ENCODE results near the gene EXOSC7. TPM values are rescaled to one million over a fixed set of nuclear protein-coding genes. Genes with fewer than 3 reads are reported as not detected.

The EXOSC7 gene
- total RNA-seq, 6 donors from 2014 or later = 35.8 to 55.5 (median 41.1) TPM

GRCh38 chr3:44960387-44961026 is 15.5 kb upstream of the EXOSC7 start:
- no peak for ATAC-seq (ENCODE audit: low FRiP score in 2 of 2)
- WGBS, 2 donors = 92 to 96% methylated on average over 3 of the region's 3 CpGs
- H3K27me3 ChIP-seq = no peaks in the 10 kb centered on the region
- H3K36me3 ChIP-seq = peaks cover 0 to 23% (median 8%) of the 10 kb centered on the region in 4 donors
- DNase-seq = no peak
- peaks cover 33 to 59% (median 41%) of the 10 kb centered on the region in 4 donors for H3K4me1 ChIP-seq
- no peak overlapping the region for H3K27ac ChIP-seq
- H3K4me3 ChIP-seq = no peak overlapping the region
- H3K9me3 ChIP-seq = no peaks in the 10 kb centered on the region
- no peak for TF ChIP-seq POLR2AphosphoS5 (IDR thresholded peaks at IDR 0.05)
- no peak for TF ChIP-seq POLR2A (IDR thresholded peaks at IDR 0.05)
- no peak for TF ChIP-seq CTCF (IDR thresholded peaks at IDR 0.05)
- TF ChIP-seq EP300 (IDR thresholded peaks at IDR 0.05) = no peak

GRCh38 chr3:44961888-44962287 is 14.2 kb upstream of the EXOSC7 start:
- Histone ChIP-seq H3K9me3 (no peaks in the 10 kb centered on the region), H3K4me1 (peaks cover 26 to 53% (median 36%) of the 10 kb centered on the region in 4 donors), H3K27ac (no peak overlapping the region), H3K27me3 (no peaks in the 10 kb centered on the region), H3K36me3 (peaks cover 0 to 23% (median 8%) of the 10 kb centered on the region in 4 donors), H3K4me3 (no peak overlapping the region)
- ATAC-seq (ENCODE audit: low FRiP score in 2 of 2) (no peak), DNase-seq (no peak)
- no peak for TF ChIP-seq POLR2A (IDR thresholded peaks at IDR 0.05)
- TF ChIP-seq POLR2AphosphoS5 (IDR thresholded peaks at IDR 0.05) = no peak
- TF ChIP-seq EP300 (IDR thresholded peaks at IDR 0.05) = no peak
- TF ChIP-seq CTCF (IDR thresholded peaks at IDR 0.05) = no peak
- WGBS, 2 donors = 82 to 84% methylated on average over 3 of the region's 3 CpGs

GRCh38 chr3:44962621-44963393 is 13.2 kb upstream of the EXOSC7 start:
- Histone ChIP-seq H3K27ac (peak overlapping the region in 1 of 4 donors; percentile 9), H3K4me3 (no peak overlapping the region), H3K4me1 (peaks cover 30 to 61% (median 41%) of the 10 kb centered on the region in 4 donors), H3K27me3 (no peaks in the 10 kb centered on the region), H3K9me3 (no peaks in the 10 kb centered on the region), H3K36me3 (peaks cover 0 to 15% (median 8%) of the 10 kb centered on the region in 4 donors)
- WGBS, 2 donors = 68 to 83% methylated on average over 6 of the region's 6 CpGs
- TF ChIP-seq CTCF (IDR thresholded peaks at IDR 0.05) (no peak), POLR2A (IDR thresholded peaks at IDR 0.05) (no peak), EP300 (IDR thresholded peaks at IDR 0.05) (peak in 1 of 4 donors; percentile 31), POLR2AphosphoS5 (IDR thresholded peaks at IDR 0.05) (peak; percentile 22 to 31)
- ATAC-seq (ENCODE audit: low FRiP score in 2 of 2) (peak; percentile 23 to 64), DNase-seq (peak in 1 of 2 donors; percentile 61)

GRCh38 chr3:44963571-44964325 is 12.3 kb upstream of the EXOSC7 start:
- H3K27ac ChIP-seq = peak overlapping the region in 1 of 4 donors; percentile 35
- H3K27me3 ChIP-seq = no peaks in the 10 kb centered on the region
- WGBS, 2 donors = 68 to 69% methylated on average over 4 of the region's 4 CpGs
- H3K4me3 ChIP-seq = no peak overlapping the region
- no peak for DNase-seq
- no peak for ATAC-seq (ENCODE audit: low FRiP score in 2 of 2)
- H3K9me3 ChIP-seq = no peaks in the 10 kb centered on the region
- peaks cover 0 to 6% (median 4%) of the 10 kb centered on the region in 4 donors for H3K36me3 ChIP-seq
- TF ChIP-seq POLR2A (IDR thresholded peaks at IDR 0.05) (no peak), CTCF (IDR thresholded peaks at IDR 0.05) (no peak), POLR2AphosphoS5 (IDR thresholded peaks at IDR 0.05) (no peak), EP300 (IDR thresholded peaks at IDR 0.05) (no peak)
- H3K4me1 ChIP-seq = peaks cover 27 to 70% (median 45%) of the 10 kb centered on the region in 4 donors
